NK-92 (cell line): ENCODE results near the gene TEAD1.

Experiments
- DNase-seq: peaks from one replicate; lab custom pipeline; 2025; ENCODE audit not compliant: unreplicated experiment; lab: John Stamatoyannopoulos, UW

The TEAD1 gene

GRCh38 chr11:12685229-12685628 lies 11.0 kb downstream of the TEAD1 start:
- DNase-seq, result no peak

- DNase-seq, result no peak
Observed at GRCh38 chr11:12686246-12687060, 12.2 kb downstream of the TEAD1 start.

DNA sequence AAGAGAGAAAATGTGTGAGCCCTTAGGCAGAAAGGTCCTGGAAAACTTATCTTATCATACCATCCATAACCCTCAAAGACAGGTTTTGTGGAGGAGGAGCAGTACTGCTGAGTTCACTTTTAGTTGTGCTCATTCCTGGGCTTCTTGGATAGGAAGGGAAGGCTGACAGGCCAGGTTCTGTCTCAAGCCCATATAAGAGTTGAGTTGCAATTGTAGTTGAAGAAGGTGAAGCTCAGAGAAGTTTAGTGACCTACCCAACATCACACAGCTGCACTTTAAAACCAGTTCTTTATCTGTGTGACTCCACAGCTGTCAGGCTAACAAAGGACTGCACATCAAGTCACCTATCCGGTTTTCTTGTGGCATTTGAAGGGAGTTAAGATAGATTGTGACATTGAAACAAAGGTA lies 13.0 kb downstream of the TEAD1 start:
- DNase-seq, result no peak

- DNase-seq, result no peak
Observed at GRCh38 chr11:12687740-12688139, 13.5 kb downstream of the TEAD1 start.

DNA sequence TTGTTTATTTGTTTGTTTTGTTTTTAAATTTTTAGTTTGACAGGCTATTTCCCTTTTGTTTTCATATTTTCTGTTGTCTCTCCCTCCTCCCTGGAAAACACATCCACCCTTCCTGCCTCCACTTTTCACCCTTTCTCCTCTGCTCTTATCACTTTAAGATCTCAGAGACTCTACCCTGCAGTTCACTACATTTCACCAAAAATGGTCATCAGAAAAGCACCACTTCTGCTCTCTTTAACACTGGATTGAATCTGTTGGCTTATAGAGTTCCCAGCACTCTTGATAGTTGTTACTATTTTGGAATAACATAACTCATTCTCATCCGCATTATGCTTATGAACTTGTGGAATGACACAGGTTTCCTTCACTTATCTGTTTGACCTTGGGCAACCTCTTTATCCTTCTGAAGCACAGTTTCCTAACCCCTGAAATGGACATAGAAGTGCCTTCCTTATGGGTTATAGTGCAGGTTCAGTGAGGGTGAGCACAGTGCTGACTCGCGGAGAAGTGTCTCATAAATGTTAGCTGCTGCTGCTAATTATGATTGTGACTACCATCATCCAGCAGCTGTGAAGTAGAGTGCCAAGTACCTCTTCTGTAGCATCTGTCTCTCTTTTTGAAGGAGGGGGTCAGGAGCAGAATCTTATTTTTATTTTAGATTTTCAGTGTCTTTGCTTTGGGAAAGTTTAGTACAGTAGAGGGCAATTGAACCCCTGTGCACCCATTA lies 15.0 kb downstream of the TEAD1 start:
- DNase-seq, result no peak

GRCh38 chr11:12690663-12691062 lies 16.4 kb downstream of the TEAD1 start:
- DNase-seq, result no peak

- DNase-seq, result no peak
Observed at GRCh38 chr11:12691473-12691872, 17.3 kb downstream of the TEAD1 start.

- no peak for DNase-seq
Observed at GRCh38 chr11:12692229-12693075, 18.2 kb downstream of the TEAD1 start.

- DNase-seq, result no peak
Observed at GRCh38 chr11:12693094-12693478, 18.9 kb downstream of the TEAD1 start.

GRCh38 chr11:12693479-12694182 lies 19.4 kb downstream of the TEAD1 start:
- DNase-seq, result no peak

GRCh38 chr11:12694183-12694531 lies 19.9 kb downstream of the TEAD1 start:
- DNase-seq, result no peak

- no peak for DNase-seq
Observed at GRCh38 chr11:12695221-12695794, 21.1 kb downstream of the TEAD1 start.

DNA sequence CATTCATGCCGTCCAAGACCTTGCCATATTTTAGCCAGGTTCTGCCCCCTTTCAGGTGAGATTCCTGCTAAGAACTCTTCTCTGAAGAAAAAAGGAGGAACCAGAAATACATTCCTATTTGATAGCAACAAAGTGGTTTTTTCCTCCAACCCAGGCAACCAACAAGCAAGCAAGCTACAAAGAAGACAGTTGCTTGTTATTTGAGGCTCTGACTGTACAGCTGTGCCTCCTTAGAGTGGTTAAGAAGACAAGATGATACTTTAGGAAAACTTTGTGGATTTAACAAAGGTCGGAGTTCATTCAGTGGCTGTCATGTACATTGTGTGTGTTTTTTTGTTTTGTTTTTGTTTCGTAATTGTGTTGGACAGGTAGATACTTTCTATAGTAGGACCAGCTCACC lies 21.7 kb downstream of the TEAD1 start:
- no peak for DNase-seq

DNA sequence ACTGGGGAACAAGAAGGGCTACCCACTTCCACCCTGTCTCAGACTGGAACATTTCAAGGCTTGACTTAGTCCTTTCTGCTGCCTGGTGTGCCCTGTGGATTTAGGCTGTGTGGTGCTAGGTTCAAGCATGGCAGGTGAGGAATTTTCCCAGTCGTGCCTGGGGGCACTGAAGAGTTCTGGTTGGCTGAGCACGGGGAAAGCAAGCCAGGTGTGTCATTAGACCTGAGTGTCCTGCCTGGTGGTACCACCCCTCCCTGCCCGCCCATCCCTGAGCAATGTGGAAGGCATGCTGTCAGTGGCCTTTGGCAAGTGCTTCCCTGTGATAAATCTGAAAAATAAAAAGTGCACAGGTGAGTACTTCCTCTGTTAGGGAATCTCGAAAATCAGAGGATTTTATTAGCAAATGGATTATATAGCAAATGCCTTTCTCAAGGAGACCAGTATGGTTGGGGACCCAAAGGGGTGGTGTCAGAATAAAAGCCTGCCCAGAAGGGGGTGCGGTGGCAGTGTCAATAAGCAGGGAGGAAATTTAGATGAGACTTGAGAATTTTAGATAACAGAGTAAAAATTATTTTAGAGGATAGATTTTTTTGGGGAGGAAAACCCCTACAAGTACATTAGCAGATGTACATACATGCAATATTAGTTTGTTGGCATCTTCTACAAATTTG lies 22.8 kb downstream of the TEAD1 start:
- DNase-seq, result no peak

- no peak for DNase-seq
Observed at GRCh38 chr11:12698048-12698447, 23.8 kb downstream of the TEAD1 start.

DNA sequence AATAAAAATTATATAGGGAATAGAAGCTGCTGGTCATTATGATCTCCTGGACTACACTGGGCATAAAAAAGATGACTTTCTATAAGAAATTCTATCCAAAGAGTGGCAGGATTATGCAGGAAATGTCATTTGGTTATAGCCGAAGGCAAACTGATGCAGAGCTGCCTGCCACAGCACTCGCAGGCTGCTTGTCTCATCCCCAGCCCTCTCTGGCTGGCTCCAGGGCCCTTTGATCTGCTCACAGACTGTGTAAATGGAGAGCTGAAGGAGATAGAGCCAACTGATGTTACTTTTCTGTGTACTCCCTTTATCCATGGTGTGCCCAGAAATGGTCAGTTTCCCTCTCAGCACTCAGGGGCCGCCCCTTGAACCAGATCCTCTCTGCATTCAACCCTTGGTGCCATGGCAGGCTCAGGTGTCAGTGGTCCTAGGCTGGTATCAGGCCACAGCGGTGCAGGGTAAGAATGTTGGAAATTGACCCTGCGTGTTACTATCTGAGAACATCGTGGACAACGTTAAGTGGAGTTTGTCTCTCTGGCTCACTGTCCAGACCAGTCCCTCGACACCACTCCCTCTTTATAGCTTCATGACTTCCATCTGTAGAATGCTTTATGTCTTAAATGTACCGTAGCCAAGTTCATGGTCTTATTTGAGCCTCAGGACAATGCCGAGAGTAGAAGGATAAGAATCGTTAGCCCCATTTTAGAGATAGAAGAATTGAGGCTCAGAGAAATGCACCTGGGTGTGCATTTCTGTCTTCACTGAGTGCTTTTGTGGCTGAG lies 27.8 kb downstream of the TEAD1 start:
- DNase-seq, result no peak

DNA sequence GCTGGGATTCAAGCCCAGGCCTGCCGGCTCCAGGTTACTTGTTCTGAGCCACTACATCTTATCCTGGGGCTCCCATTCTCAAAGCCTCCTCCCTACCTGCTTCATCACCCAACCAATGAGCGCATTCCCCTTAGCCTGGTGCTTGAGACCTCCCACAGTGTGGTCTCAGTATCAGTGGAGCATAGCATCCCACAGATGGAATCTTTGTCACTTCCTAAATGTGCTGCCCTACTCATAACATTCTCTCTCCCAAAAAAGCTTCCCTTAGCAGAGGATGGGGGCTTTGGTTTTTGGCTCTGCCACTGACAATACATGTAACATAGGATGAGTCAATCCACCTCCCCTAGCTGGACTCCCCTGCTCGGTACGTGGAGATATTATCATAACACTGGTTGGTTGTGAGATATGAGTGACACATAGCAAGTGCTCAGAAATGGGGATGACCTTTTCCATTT lies 28.8 kb downstream of the TEAD1 start:
- DNase-seq, result no peak

- DNase-seq, result no peak
Observed at GRCh38 chr11:12704049-12704448, 29.8 kb downstream of the TEAD1 start.

- no peak for DNase-seq
Observed at GRCh38 chr11:12705874-12706273, 31.7 kb downstream of the TEAD1 start.
